ENCODE measurements around the gene BBX.

Gene BBX

GRCh38 chr3:107756649-107757048 is 233.9 kb downstream of the BBX start:
- DNase-seq = no peak

- DNase-seq = no peak
Observed at GRCh38 chr3:107757140-107757539, 234.4 kb downstream of the BBX start.

- no peak for DNase-seq
Observed at GRCh38 chr3:107760144-107760543, 237.4 kb downstream of the BBX start.

- no peak for DNase-seq
Observed at GRCh38 chr3:107761391-107761790, 238.6 kb downstream of the BBX start.

- no peak for DNase-seq
Observed at GRCh38 chr3:107765524-107765923, 242.8 kb downstream of the BBX start.

GRCh38 chr3:107767897-107768605 is 245.3 kb downstream of the BBX start:
- DNase-seq = no peak

GRCh38 chr3:107769882-107770281 is 247.1 kb downstream of the BBX start:
- DNase-seq = no peak

GRCh38 chr3:107772016-107772415 is 249.3 kb downstream of the BBX start:
- no peak for DNase-seq

GRCh38 chr3:107775974-107776373 is 253.2 kb downstream of the BBX start:
- no peak for DNase-seq

- no peak for DNase-seq
Observed at GRCh38 chr3:107781253-107781652, 258.5 kb downstream of the BBX start.

GRCh38 chr3:107782054-107782453 is 259.3 kb downstream of the BBX start:
- DNase-seq = no peak

- no peak for DNase-seq
Observed at GRCh38 chr3:107790612-107791011, 267.9 kb downstream of the BBX start.

- no peak for DNase-seq
Observed at GRCh38 chr3:107791027-107791426, 268.3 kb downstream of the BBX start.

- no peak for DNase-seq
Observed at GRCh38 chr3:107791450-107791849, 268.7 kb downstream of the BBX start.

- DNase-seq = no peak
Observed at GRCh38 chr3:107794664-107795443, 272.1 kb downstream of the BBX start.

GRCh38 chr3:107795514-107796094 is 272.8 kb downstream of the BBX start:
- no peak for DNase-seq

GRCh38 chr3:107796791-107797190 is 274.0 kb downstream of the BBX start:
- DNase-seq = peak; percentile 9

GRCh38 chr3:107797586-107797985 is 274.8 kb downstream of the BBX start:
- no peak for DNase-seq

GRCh38 chr3:107798381-107798780 is 275.6 kb downstream of the BBX start:
- DNase-seq = no peak

- no peak for DNase-seq
Observed at GRCh38 chr3:107800710-107801109, 277.9 kb downstream of the BBX start.

- no peak for DNase-seq
Observed at GRCh38 chr3:107803170-107803569, 280.4 kb downstream of the BBX start.

GRCh38 chr3:107806021-107806420 is 283.3 kb downstream of the BBX start:
- no peak for DNase-seq

GRCh38 chr3:107806536-107806935 is 283.8 kb downstream of the BBX start:
- DNase-seq = no peak

Measured in CD4-positive, alpha-beta T cell treated with Interleukin-12 subunit alpha and Interleukin-12 subunit beta, for 1 hour (primary cell).